T-helper 2 cell treated with Interferon-gamma antibody and Interleukin-4, amounts not matched to agents 5 μg/mL and 100 μg/mL, for 36 hours (primary cell): ENCODE results near the gene ERMN.
"Not testable (repeated sequence)": the region's sequence is repeated elsewhere in the genome, so short reads cannot be mapped to it uniquely, and the experiment has no call there.

Experiments
- DNase-seq: peaks from one replicate; pipeline ENCODE4 v3.0.0; 2021; ENCODE audit warnings: low spot score
- H3K27ac Mint-ChIP-seq: one replicate; pipeline ENCODE4 v1.8.0; 2021; ENCODE audit warnings: mild to moderate bottlenecking, mixed read lengths
- H3K27me3 Mint-ChIP-seq: one replicate; pipeline ENCODE4 v1.8.0; 2021; ENCODE audit warnings: low read depth, mixed read lengths
- H3K36me3 Mint-ChIP-seq: one replicate; pipeline ENCODE4 v1.8.0; 2021; ENCODE audit warnings: low read depth, mixed read lengths
- H3K4me1 Mint-ChIP-seq: one replicate; pipeline ENCODE4 v1.8.0; 2021; ENCODE audit warnings: low read depth, mixed read lengths
- H3K4me3 Mint-ChIP-seq: one replicate; pipeline ENCODE4 v1.8.0; 2022; ENCODE audit warnings: mild to moderate bottlenecking, moderate library complexity, mixed read lengths
- H3K9me3 Mint-ChIP-seq: one replicate; pipeline ENCODE4 v1.8.0; 2021; ENCODE audit warnings: mixed read lengths

ERMN gene

GRCh38 chr2:157325786-157326185 lies at the start of gene ERMN:
Gene ERMN, minus strand, starts transcription at chr2:157325824. Its CDS starts 182 bp downstream, at chr2:157325642.
- peaks cover 24% of the 10 kb centered on the region for H3K4me1 Mint-ChIP-seq
- H3K9me3 Mint-ChIP-seq = no peaks in the 10 kb centered on the region
- DNase-seq = no peak
- no peak within 1 kb of the TSS for H3K4me3 Mint-ChIP-seq
- no peaks in the 10 kb centered on the region for H3K27me3 Mint-ChIP-seq
- peaks cover 15% of the 10 kb centered on the region for H3K36me3 Mint-ChIP-seq
- H3K27ac Mint-ChIP-seq = no peak within 1 kb of the TSS

GRCh38 chr2:157375384-157375783 lies 49.8 kb upstream of the ERMN start:
- no peak for DNase-seq
- Mint-ChIP-seq H3K4me3 (no peak overlapping the region), H3K27me3 (no peaks in the 10 kb centered on the region), H3K4me1 (no peaks in the 10 kb centered on the region), H3K36me3 (peaks cover 29% of the 10 kb centered on the region), H3K27ac (no peak overlapping the region), H3K9me3 (peaks cover 34% of the 10 kb centered on the region)

- H3K27ac Mint-ChIP-seq, H3K4me3 Mint-ChIP-seq, H3K27me3 Mint-ChIP-seq, DNase-seq, H3K9me3 Mint-ChIP-seq, H3K4me1 Mint-ChIP-seq: not testable (repeated sequence)
- peaks cover 19% of the 10 kb centered on the region for H3K36me3 Mint-ChIP-seq
These were observed 42.9 kb upstream of the ERMN start for GRCh38 chr2:157368508-157368907.

- Mint-ChIP-seq H3K27ac (no peak overlapping the region), H3K4me1 (peaks cover 12% of the 10 kb centered on the region), H3K4me3 (no peak overlapping the region), H3K36me3 (peaks cover 24% of the 10 kb centered on the region), H3K27me3 (no peaks in the 10 kb centered on the region), H3K9me3 (peaks cover 18% of the 10 kb centered on the region)
- DNase-seq = no peak
These were observed 42.1 kb upstream of the ERMN start for GRCh38 chr2:157367704-157368103.

- DNase-seq = no peak
- Mint-ChIP-seq H3K27me3 (no peaks in the 10 kb centered on the region), H3K4me3 (no peak overlapping the region), H3K27ac (no peak overlapping the region), H3K36me3 (peaks cover 45% of the 10 kb centered on the region), H3K4me1 (peaks cover 12% of the 10 kb centered on the region), H3K9me3 (peaks cover 32% of the 10 kb centered on the region)
These were observed 38.8 kb upstream of the ERMN start for GRCh38 chr2:157364257-157364974.

- Mint-ChIP-seq H3K4me3 (no peak overlapping the region), H3K27ac (no peak overlapping the region), H3K9me3 (peaks cover 32% of the 10 kb centered on the region), H3K4me1 (peaks cover 12% of the 10 kb centered on the region), H3K27me3 (no peaks in the 10 kb centered on the region), H3K36me3 (peaks cover 45% of the 10 kb centered on the region)
- DNase-seq = no peak
These were observed 38.0 kb upstream of the ERMN start for GRCh38 chr2:157363612-157364101.

- H3K9me3 Mint-ChIP-seq = peaks cover 28% of the 10 kb centered on the region
- no peaks in the 10 kb centered on the region for H3K27me3 Mint-ChIP-seq
- peaks cover 42% of the 10 kb centered on the region for H3K36me3 Mint-ChIP-seq
- H3K27ac Mint-ChIP-seq = no peak overlapping the region
- H3K4me3 Mint-ChIP-seq = no peak overlapping the region
- peaks cover 12% of the 10 kb centered on the region for H3K4me1 Mint-ChIP-seq
- DNase-seq = no peak
These were observed 37.0 kb upstream of the ERMN start for GRCh38 chr2:157362627-157363026.

GRCh38 chr2:157361526-157361925 lies 35.9 kb upstream of the ERMN start:
- H3K4me3 Mint-ChIP-seq = no peak overlapping the region
- H3K27ac Mint-ChIP-seq = no peak overlapping the region
- H3K4me1 Mint-ChIP-seq = peaks cover 12% of the 10 kb centered on the region
- H3K36me3 Mint-ChIP-seq = peaks cover 40% of the 10 kb centered on the region
- H3K9me3 Mint-ChIP-seq = peaks cover 28% of the 10 kb centered on the region
- no peaks in the 10 kb centered on the region for H3K27me3 Mint-ChIP-seq
- DNase-seq = no peak

GRCh38 chr2:157359628-157360027 lies 34.0 kb upstream of the ERMN start:
- Mint-ChIP-seq H3K36me3 (peaks cover 33% of the 10 kb centered on the region), H3K27ac (no peak overlapping the region)

GRCh38 chr2:157355618-157356017 lies 30.0 kb upstream of the ERMN start:
- Mint-ChIP-seq H3K27ac (no peak overlapping the region), H3K27me3 (no peaks in the 10 kb centered on the region), H3K4me1 (no peaks in the 10 kb centered on the region), H3K4me3 (no peak overlapping the region), H3K36me3 (peaks cover 9% of the 10 kb centered on the region), H3K9me3 (no peaks in the 10 kb centered on the region)
- no peak for DNase-seq

More at GRCh38 chr2:157359628-157360027, 34.0 kb upstream of the ERMN start:
- Mint-ChIP-seq H3K27me3 (no peaks in the 10 kb centered on the region), H3K4me3 (no peak overlapping the region), H3K9me3 (peaks cover 28% of the 10 kb centered on the region), H3K4me1 (peaks cover 12% of the 10 kb centered on the region)
- DNase-seq = no peak

GRCh38 chr2:157349949-157350515 lies 24.4 kb upstream of the ERMN start:
- no peak overlapping the region for H3K4me3 Mint-ChIP-seq
- H3K27ac Mint-ChIP-seq = no peak overlapping the region
- H3K27me3 Mint-ChIP-seq = no peaks in the 10 kb centered on the region
- H3K4me1 Mint-ChIP-seq = peaks cover 6% of the 10 kb centered on the region
- DNase-seq = no peak
- peaks cover 16% of the 10 kb centered on the region for H3K9me3 Mint-ChIP-seq
- H3K36me3 Mint-ChIP-seq = peaks cover 16% of the 10 kb centered on the region

GRCh38 chr2:157348291-157348921 lies 22.8 kb upstream of the ERMN start:
- no peak for DNase-seq

GRCh38 chr2:157345647-157346389 lies 20.2 kb upstream of the ERMN start:
- peaks cover 6% of the 10 kb centered on the region for H3K4me1 Mint-ChIP-seq
- H3K27ac Mint-ChIP-seq = no peak overlapping the region

More at GRCh38 chr2:157348291-157348921, 22.8 kb upstream of the ERMN start:
- peaks cover 31% of the 10 kb centered on the region for H3K36me3 Mint-ChIP-seq
- peaks cover 6% of the 10 kb centered on the region for H3K4me1 Mint-ChIP-seq
- no peak overlapping the region for H3K4me3 Mint-ChIP-seq
- H3K9me3 Mint-ChIP-seq = peaks cover 32% of the 10 kb centered on the region
- no peaks in the 10 kb centered on the region for H3K27me3 Mint-ChIP-seq
- H3K27ac Mint-ChIP-seq = no peak overlapping the region

GRCh38 chr2:157341381-157341780 lies 15.8 kb upstream of the ERMN start:
- DNase-seq, H3K4me3 Mint-ChIP-seq, H3K27ac Mint-ChIP-seq, H3K27me3 Mint-ChIP-seq, H3K4me1 Mint-ChIP-seq: not testable (repeated sequence)
- Mint-ChIP-seq H3K36me3 (peaks cover 56% of the 10 kb centered on the region), H3K9me3 (peaks cover 56% of the 10 kb centered on the region)

More at GRCh38 chr2:157345647-157346389, 20.2 kb upstream of the ERMN start:
- no peak for DNase-seq
- H3K27me3 Mint-ChIP-seq = no peaks in the 10 kb centered on the region
- H3K36me3 Mint-ChIP-seq = peaks cover 57% of the 10 kb centered on the region
- H3K4me3 Mint-ChIP-seq = no peak overlapping the region
- H3K9me3 Mint-ChIP-seq = peaks cover 57% of the 10 kb centered on the region
